Measurements from ENCODE around the gene SLC22A17.
"Not testable (repeated sequence)": the region's sequence is repeated elsewhere in the genome, so short reads cannot be mapped to it uniquely, and the experiment has no call there.

The SLC22A17 gene

GRCh38 chr14:23396126-23396525 is 43.4 kb upstream of the SLC22A17 start:
- TF ChIP-seq, protein P1, sequence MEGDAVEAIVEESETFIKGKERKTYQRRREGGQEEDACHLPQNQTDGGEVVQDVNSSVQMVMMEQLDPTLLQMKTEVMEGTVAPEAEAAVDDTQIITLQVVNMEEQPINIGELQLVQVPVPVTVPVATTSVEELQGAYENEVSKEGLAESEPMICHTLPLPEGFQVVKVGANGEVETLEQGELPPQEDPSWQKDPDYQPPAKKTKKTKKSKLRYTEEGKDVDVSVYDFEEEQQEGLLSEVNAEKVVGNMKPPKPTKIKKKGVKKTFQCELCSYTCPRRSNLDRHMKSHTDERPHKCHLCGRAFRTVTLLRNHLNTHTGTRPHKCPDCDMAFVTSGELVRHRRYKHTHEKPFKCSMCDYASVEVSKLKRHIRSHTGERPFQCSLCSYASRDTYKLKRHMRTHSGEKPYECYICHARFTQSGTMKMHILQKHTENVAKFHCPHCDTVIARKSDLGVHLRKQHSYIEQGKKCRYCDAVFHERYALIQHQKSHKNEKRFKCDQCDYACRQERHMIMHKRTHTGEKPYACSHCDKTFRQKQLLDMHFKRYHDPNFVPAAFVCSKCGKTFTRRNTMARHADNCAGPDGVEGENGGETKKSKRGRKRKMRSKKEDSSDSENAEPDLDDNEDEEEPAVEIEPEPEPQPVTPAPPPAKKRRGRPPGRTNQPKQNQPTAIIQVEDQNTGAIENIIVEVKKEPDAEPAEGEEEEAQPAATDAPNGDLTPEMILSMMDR (IDR thresholded peaks at IDR 0.05; ENCODE audit: low read length, missing control alignments): no peak
- H3K4me3 ChIP-seq (replicated peaks; ENCODE audit: low read depth, low read length): no peak overlapping the region
- DNase-seq (ENCODE audit: low read depth): no peak

DNA sequence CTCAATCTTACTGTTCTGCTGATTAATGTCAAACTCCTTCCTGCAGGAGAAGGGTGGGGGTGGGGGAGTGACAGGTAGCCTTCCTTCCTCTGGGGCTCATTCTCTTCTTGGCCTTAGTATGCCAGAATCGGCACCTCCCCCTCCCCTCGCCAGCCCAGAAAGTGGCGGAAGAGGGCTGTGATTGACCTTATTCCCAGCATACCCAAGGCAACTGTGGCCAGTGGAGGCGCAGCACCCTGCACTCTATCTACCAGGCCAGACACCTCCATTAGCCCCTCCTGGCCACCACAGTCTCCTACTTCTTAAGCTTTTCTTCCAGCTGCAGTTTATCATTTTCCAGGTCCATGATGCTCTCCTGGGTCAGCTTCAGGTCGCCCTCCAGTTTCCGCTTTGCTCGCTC is 39.9 kb upstream of the SLC22A17 start:
- DNase-seq (ENCODE audit: low read depth): no peak
- H3K4me3 ChIP-seq (replicated peaks; ENCODE audit: low read depth, low read length): no peak overlapping the region
- TF ChIP-seq, protein P1 (IDR thresholded peaks at IDR 0.05; ENCODE audit: low read length, missing control alignments): no peak

DNA sequence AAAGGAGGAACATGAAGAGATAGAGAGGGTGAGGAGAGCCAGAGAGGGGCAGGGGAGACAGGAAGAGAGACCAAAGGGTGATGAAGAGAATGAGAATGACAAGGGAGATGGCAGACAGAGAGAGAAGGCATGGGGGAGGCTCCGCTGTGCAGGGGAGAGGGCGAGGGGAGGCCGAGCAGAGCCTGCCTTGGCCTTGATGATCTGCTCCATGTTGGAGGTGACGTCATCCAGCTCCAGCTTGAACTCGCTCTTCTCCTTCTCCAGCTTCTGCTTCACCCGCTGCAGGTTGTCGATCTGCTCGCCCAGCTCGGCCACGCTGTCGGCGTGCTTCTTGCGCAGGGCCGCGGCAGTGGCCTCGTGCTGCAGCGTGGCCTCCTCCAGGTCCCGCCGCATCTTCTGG is 37.2 kb upstream of the SLC22A17 start:
- DNase-seq (ENCODE audit: low read depth); H3K4me3 ChIP-seq (replicated peaks; ENCODE audit: low read depth, low read length): not testable (repeated sequence)

DNA sequence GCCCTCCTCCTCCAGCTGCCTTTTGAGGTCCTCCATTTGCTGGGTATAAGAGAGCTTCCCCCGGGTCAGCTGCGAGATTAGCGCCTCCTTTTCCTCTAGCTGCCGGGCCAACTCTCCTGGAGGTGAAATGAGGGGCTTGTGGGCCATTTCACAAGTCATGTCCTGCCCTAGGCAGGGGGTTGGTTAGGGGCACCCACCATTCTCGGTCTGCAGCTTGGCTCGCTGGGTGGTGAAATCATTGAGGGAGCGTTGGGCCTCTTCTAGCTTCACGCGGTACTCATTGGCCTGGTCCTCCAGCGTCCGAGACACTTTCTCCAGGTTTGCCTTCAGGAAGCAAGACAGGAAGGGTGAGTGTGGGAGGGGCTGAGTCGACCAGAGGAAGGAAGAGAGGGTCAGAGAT is 36.7 kb upstream of the SLC22A17 start:
- DNase-seq (ENCODE audit: low read depth): no peak
- no peak overlapping the region for H3K4me3 ChIP-seq (replicated peaks; ENCODE audit: low read depth, low read length)
- TF ChIP-seq, protein P1 (IDR thresholded peaks at IDR 0.05; ENCODE audit: low read length, missing control alignments): no peak

GRCh38 chr14:23388996-23389395 is 36.3 kb upstream of the SLC22A17 start:
- DNase-seq (ENCODE audit: low read depth): no peak
- no peak overlapping the region for H3K4me3 ChIP-seq (replicated peaks; ENCODE audit: low read depth, low read length)
- TF ChIP-seq, protein P1 (IDR thresholded peaks at IDR 0.05; ENCODE audit: low read length, missing control alignments): no peak

DNA sequence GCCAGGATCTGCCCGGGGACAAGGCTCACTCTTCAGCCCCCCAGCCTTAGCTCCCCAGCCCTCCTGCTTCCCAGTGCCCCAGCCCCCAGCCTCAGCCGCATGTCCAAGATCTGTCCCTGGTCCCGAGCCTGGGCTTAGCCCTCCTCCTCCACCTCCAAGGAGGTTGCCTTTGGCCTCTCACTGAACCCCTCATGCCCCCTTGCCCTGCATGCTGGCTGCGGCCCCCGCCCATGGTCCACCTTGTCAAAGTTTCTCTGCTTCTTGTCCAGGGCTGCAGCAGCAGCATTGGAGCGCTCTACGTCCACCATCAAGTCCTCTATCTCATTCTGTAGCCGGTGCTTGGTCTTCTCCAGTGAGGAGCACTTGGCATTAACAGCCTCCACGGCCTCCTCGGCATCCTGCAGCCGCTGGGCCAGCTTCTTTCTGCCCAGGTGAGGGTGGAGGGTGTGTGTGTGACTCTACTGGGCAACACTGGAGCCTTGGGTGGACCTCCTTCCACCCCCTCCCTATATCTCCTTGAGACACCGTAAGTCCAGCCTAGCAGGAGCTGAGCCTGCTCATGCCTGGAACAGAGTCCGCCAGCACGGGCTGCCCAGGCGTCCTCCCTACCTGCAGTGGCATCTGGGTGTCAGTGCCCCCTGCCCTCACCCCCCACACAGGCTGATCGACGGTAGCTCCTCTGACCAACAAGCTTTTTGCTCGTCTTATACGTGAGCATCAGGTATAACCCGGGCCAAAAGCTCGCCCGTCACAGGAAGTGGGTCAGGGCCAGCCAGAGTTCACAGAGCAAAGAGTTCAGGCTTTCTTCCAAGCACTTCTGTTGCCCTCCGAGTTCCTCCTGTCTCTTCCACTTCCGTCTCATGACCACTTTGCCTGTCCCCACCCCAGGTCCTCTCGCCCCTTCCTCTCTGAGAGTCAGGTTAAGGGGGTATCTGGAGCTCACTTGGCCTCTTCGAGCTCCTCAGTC is 35.5 kb upstream of the SLC22A17 start:
- TF ChIP-seq, protein P1 (IDR thresholded peaks at IDR 0.05; ENCODE audit: low read length, missing control alignments): no peak
- no peak overlapping the region for H3K4me3 ChIP-seq (replicated peaks; ENCODE audit: low read depth, low read length)
- no peak for DNase-seq (ENCODE audit: low read depth)

- TF ChIP-seq, protein P1 (IDR thresholded peaks at IDR 0.05; ENCODE audit: low read length, missing control alignments): no peak
- no peak overlapping the region for H3K4me3 ChIP-seq (replicated peaks; ENCODE audit: low read depth, low read length)
- DNase-seq (ENCODE audit: low read depth): no peak
These were observed 34.3 kb upstream of the SLC22A17 start for GRCh38 chr14:23386999-23387398.

DNA sequence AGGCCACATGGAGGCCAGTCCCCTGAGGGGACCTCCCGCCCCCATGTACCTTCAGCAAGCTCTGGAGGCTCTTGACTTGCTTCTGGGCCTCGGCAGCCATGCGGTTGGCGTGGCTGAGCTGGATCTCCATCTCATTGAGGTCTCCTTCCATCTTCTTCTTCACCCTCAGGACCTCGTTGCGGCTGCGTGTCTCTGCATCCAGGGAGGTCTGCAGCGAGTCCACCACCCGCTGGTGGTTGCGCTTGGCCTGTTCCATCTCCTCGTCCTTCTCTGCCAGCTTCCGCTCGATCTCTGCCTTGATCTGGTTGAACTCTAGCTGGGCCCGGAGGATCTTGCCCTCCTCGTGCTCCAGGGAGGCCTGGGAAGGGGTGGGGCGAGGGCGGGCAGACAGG is 33.6 kb upstream of the SLC22A17 start:
- DNase-seq (ENCODE audit: low read depth); H3K4me3 ChIP-seq (replicated peaks; ENCODE audit: low read depth, low read length): not testable (repeated sequence)

Measured in fibroblast of pulmonary artery (primary cell).